ENCODE results near the gene MOG. TPM values are rescaled to one million over a fixed set of nuclear protein-coding genes. Genes with fewer than 3 reads are reported as not detected.
A peak's percentile ranks its signal among the peaks of the same experiment; 100 is the strongest.

Gene MOG
- total RNA-seq, 1 experiment from 2014 or later = 0.55 TPM

- TF ChIP-seq PRDM15 (CRISPR knock-in tag; IDR thresholded peaks at IDR 0.05) = peak; percentile 97
- TF ChIP-seq HMGA2 (CRISPR knock-in tag; IDR thresholded peaks at IDR 0.05) = no peak
- TF ChIP-seq, protein P1, sequence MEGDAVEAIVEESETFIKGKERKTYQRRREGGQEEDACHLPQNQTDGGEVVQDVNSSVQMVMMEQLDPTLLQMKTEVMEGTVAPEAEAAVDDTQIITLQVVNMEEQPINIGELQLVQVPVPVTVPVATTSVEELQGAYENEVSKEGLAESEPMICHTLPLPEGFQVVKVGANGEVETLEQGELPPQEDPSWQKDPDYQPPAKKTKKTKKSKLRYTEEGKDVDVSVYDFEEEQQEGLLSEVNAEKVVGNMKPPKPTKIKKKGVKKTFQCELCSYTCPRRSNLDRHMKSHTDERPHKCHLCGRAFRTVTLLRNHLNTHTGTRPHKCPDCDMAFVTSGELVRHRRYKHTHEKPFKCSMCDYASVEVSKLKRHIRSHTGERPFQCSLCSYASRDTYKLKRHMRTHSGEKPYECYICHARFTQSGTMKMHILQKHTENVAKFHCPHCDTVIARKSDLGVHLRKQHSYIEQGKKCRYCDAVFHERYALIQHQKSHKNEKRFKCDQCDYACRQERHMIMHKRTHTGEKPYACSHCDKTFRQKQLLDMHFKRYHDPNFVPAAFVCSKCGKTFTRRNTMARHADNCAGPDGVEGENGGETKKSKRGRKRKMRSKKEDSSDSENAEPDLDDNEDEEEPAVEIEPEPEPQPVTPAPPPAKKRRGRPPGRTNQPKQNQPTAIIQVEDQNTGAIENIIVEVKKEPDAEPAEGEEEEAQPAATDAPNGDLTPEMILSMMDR (IDR thresholded peaks at IDR 0.05) = 0 out of 2 replicates have a peak, but pooled peaks have one; percentile 22
- TF ChIP-seq RELA (CRISPR knock-in tag; IDR thresholded peaks at IDR 0.05; ENCODE audit: borderline replicate concordance) = no peak
- TF ChIP-seq NFYB (CRISPR knock-in tag; conservative IDR thresholded peaks at IDR 0.05; ENCODE audit: low read depth) = no peak
- TF ChIP-seq FOXK1 (CRISPR knock-in tag; IDR thresholded peaks at IDR 0.05) = peak; percentile 54
- TF ChIP-seq NFE2L1 (CRISPR knock-in tag; IDR thresholded peaks at IDR 0.05) = peak; percentile 36; the same call in 1 of the 2 replicates
- no peak for TF ChIP-seq ZNF671 (CRISPR knock-in tag; IDR thresholded peaks at IDR 0.05)
- no peak for TF ChIP-seq GTF2I (CRISPR knock-in tag; conservative IDR thresholded peaks at IDR 0.05)
- no peak for TF ChIP-seq ESRRA (CRISPR knock-in tag; IDR thresholded peaks at IDR 0.05; ENCODE audit: borderline replicate concordance)
- peak; percentile 51; the same call in 1 of the 2 replicates for TF ChIP-seq SMAD3 (CRISPR knock-in tag; IDR thresholded peaks at IDR 0.05; ENCODE audit: borderline replicate concordance)
- TF ChIP-seq, protein P2, sequence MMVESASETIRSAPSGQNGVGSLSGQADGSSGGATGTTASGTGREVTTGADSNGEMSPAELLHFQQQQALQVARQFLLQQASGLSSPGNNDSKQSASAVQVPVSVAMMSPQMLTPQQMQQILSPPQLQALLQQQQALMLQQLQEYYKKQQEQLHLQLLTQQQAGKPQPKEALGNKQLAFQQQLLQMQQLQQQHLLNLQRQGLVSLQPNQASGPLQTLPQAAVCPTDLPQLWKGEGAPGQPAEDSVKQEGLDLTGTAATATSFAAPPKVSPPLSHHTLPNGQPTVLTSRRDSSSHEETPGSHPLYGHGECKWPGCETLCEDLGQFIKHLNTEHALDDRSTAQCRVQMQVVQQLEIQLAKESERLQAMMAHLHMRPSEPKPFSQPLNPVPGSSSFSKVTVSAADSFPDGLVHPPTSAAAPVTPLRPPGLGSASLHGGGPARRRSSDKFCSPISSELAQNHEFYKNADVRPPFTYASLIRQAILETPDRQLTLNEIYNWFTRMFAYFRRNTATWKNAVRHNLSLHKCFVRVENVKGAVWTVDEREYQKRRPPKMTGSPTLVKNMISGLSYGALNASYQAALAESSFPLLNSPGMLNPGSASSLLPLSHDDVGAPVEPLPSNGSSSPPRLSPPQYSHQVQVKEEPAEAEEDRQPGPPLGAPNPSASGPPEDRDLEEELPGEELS (CRISPR knock-in tag; IDR thresholded peaks at IDR 0.05) = peak; percentile 46; the same call in 1 of the 2 replicates
- no peak for TF ChIP-seq JAZF1 (CRISPR knock-in tag; IDR thresholded peaks at IDR 0.05)
- TF ChIP-seq, protein P3, sequence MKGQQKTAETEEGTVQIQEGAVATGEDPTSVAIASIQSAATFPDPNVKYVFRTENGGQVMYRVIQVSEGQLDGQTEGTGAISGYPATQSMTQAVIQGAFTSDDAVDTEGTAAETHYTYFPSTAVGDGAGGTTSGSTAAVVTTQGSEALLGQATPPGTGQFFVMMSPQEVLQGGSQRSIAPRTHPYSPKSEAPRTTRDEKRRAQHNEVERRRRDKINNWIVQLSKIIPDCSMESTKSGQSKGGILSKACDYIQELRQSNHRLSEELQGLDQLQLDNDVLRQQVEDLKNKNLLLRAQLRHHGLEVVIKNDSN (CRISPR knock-in tag; IDR thresholded peaks at IDR 0.05) = no peak
- TF ChIP-seq TEAD1 (CRISPR knock-in tag; IDR thresholded peaks at IDR 0.05) = 0 out of 2 replicates have a peak, but pooled peaks have one; percentile 6
- TF ChIP-seq ZSCAN18 (CRISPR knock-in tag; IDR thresholded peaks at IDR 0.05) = no peak
- TF ChIP-seq KAT7 (CRISPR knock-in tag; IDR thresholded peaks at IDR 0.05; ENCODE audit: borderline replicate concordance) = no peak
- TF ChIP-seq ZNF232 (CRISPR knock-in tag; IDR thresholded peaks at IDR 0.05) = no peak
- TF ChIP-seq, protein P4, sequence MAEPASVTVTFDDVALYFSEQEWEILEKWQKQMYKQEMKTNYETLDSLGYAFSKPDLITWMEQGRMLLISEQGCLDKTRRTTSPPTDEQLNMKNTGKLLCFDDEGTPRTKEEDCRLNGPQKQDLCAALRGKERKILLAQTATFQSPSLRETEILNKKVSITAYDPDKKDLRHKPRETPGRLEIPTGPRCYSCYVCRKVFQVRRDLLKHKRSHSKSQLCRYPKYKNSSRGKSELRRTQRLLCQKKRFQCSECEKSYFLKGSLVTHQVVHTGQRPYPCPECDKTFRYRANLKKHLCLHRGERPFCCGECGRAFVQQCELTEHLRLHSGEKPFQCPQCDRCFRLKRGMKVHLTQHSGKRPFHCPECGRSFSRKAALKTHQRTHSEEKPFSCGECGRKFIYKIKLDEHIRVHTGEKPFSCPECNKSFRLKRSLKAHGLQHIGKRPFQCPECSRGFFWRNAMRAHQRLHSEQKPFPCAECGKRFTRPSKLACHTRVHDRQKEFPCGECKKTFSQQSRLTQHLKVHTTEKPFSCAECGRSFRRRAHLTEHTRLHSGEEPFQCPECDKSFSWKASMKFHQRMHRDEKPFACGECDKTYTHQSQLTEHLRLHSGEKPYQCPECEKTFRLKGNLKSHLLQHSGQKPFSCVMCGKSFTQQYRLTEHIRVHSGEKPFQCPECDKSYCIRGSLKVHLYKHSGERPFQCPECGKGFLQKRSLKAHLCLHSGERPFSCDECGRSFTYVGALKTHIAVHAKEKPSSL (CRISPR knock-in tag; conservative IDR thresholded peaks at IDR 0.05) = no peak
Observed at GRCh38 chr6:29628419-29629281, 28.2 kb upstream of the MOG start (continued).
